GM19328 (cell line): ENCODE measurements around the gene UGT1A4.
A peak's percentile ranks its signal among the peaks of the same experiment; 100 is the strongest.
"Not testable (repeated sequence)": the region's sequence is repeated elsewhere in the genome, so short reads cannot be mapped to it uniquely, and the experiment has no call there.

Experiments
- ATAC-seq: cut with Tn5 transposase; IDR thresholded peaks from one replicate; pipeline ENCODE4 v1.9.1; 2021; ENCODE audit warnings: mild to moderate bottlenecking, moderate library complexity; ENCODE audit not compliant: unreplicated experiment

The UGT1A4 gene

DNA sequence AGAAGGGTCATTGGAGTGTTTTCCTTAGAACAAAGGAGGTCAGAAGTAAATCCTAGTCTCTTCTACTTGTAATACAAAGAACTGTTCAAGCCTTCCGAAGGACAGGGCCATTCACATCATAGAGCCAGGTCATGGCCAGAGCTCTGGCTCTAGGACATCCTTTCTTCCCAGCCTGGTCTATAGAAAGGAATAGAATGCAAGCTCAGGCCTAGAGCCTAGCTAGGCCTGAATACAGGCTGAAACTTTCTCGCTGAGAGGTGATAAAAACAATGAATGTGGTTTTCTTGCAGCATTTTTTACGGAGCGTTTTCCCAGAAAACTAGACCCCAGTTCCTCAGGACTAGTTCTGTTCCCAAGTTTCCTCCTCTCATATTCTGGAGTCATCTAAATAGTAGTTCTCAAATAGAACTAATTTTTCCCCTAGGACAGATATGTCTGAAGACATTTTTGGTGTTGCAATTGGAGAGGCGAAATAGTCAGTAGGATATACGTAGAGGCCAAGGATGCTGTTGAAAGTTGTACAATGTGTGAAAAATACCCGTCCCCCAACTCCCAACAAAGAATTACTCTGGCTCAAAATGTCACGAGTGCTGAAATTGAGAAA is 19.0 kb upstream of the UGT1A4 start:
- ATAC-seq, result no peak

DNA sequence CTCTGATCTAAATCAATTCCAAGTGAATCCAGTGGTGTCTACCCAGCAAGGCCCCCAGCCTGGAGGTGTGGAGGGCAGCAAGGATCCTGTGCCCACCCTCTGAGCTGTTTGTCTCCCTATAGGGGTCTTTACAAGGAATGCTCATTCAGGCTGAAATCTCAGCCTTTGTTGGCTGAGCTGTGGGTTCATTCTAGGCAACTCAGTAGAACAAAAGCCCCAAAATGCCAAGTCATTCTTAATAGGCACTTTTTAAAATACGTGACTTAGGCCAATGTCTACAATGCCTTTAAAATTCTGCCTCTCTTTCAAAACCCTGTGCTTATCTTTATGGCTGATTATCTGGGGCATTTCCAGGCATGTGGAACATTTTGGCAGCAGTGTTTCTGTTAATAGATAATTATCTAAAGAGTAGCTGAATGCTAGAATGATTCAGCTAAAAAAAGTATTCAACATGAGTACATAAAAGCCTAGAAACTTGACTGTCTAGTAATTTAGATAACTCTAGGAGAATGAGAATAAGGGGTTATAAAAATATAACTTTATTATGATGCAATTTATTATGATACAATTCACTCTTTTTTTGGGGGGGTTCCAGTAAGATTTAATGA is 18.4 kb upstream of the UGT1A4 start:
- ATAC-seq, result no peak

DNA sequence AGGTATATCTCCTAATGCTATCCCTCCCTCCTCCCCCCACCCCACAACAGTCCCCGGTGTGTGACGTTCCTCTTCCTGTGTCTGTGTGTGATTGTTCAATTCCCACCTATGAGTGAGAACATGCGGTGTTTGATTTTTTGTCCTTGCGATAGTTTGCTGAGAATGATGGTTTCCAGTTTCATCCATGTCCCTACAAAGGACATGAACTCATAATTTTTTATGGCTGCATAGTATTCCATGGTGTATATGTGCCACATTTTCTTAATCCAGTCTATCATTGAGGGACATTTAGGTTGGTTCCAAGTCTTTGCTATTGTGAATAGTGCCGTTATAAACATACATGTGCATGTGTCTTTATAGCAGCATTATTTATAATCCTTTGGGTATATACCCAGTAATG is 17.7 kb upstream of the UGT1A4 start:
- not testable (repeated sequence) for ATAC-seq

DNA sequence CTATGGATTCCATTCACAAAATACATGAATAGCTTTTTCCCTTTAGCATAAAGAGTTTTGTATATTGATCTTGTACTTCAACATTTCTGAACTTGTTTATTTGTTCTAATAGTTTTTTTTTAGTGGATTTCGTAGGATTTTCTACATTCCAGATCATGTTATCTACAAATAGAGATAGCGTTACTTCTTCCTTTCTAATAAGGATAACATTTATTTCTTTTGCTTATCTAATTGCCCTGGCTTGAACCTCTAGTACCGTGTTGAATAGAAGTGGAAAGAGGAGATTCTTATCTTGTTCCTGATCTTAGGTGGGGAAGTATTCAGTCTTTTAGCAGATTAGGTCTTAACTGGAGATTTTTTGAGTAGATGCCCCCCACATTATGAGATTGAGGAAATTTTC is 16.3 kb upstream of the UGT1A4 start:
- no peak for ATAC-seq

DNA sequence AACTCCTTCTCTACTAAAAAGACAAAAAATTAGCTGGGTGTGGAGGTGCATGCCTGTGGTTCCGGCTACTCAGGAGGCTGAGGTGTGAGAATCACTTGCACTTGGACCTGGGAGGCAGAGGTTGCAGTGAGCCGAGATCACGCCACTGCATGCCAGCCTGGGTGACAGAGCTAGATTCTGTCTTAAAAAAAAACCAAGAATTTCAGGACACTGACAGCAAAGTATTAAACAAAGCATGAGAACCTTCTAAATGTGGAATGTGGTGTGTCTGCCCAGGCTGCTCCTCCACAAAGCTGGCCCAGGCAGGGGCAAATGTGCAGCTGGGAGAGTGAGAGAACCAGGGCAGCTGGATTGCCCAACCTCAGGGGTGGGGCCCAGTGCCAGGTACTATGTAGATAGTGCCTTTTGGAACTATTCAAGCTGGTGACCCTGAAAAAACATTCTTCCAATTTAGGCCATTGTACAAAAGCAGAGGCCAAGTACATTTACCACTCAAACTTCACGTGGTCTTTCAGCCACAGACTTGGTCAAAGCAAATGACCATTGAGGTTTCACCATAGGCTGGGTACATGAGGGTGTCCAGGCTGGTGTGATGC is 12.5 kb upstream of the UGT1A4 start:
- no peak for ATAC-seq

DNA sequence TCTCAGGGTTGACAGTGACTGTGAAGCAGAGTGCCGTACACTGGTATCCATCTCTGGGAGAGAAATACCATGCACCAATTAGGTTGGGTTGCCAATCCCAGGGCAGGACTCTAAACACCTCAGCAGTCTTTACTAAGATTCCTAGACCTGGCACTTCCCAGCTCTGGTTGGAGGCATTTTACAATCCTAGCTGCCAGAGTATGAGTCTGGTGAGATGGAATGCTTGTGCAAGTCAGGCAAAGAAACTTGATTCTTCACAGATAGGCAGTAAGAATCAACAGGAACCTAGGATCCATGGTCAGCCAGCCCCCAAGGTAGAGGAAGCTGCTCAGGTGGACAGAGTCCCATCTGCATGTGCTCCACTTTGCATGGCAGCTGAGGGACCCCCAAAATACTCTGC is 11.8 kb upstream of the UGT1A4 start:
- ATAC-seq, result no peak

DNA sequence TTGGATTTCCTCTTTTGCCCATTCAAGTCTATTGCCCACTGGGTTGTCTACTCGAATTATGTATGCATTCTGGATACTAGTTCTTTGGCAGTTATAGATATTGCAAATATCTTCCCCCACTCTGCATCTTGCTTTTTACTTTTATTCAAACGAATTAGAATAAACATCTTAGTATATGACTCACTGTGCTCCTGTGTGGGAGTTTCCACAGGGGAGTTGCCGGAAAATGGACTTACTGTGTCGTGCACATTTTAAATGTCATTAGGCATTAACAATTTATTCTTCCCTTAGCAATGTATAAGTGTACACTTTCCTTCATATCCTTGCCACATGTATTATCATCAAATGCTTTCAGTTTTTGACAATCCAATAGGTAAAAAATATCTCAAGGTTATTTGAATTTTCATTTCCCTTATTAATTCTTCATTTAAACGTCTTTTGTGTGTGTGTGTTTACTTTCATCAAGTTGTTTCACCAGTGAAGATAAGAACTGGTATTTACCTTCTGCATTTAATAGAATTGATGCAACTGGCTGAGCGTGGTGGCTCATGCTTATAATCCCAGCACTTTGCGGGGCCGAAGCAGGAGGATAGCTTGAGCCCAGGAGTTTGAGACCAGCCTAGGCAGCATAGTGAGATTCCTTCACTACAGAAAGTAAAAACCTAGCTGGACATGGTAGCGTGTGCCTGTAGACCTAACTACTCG is 10.4 kb upstream of the UGT1A4 start:
- no peak for ATAC-seq

DNA sequence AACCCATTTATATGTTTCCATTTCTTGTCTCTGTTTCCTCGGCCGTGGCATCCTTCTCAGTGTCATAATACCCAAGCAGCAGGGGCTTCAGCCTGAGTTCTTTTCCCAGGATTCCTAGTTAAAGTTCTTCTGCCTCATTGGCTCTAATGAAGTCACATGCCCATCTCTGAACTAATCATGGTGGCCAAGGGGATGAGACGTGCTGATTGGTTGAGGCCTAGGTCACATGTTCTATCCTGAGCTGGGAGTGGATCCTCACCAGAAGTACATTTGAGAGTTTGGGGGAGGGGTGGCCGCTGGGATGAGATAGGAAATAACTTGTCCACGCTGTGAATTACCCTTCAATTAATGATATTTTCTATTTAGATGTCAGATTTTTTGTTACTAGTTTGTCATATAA is 9.6 kb upstream of the UGT1A4 start:
- ATAC-seq, result no peak

DNA sequence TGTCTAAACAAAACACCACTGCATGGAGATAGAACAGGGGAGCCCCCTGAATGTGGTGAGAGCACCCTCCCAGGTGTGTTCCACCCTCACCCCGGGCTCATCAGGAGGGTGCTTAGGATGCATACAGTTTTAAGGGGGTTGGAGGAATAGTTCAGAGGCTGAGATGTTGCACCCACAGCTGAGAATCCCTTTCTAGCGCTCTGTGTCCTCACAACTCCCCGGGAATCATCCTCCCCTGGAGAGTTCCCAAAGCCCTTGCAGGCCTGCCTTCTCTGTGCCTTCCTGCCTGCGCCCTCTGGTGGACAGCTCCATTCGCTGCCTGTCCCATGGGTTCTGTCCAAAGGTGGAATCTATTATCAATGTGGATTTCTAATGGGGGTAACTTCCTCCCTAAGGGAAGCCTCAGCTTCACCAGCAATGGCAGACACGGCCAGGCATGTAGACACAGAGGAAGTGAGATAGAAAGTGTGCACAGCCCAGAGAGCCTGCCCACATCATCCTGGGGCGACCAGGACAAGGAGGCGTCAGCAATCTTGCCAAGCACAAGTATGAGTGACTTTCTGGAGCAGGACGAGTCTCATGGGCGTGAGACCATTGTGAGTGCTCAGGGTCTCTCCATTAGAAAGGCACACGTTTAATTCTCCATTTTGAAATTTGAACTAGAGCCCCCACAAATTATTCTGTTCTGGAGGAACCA is 7.1 kb upstream of the UGT1A4 start:
- peak; percentile 55 for ATAC-seq

DNA sequence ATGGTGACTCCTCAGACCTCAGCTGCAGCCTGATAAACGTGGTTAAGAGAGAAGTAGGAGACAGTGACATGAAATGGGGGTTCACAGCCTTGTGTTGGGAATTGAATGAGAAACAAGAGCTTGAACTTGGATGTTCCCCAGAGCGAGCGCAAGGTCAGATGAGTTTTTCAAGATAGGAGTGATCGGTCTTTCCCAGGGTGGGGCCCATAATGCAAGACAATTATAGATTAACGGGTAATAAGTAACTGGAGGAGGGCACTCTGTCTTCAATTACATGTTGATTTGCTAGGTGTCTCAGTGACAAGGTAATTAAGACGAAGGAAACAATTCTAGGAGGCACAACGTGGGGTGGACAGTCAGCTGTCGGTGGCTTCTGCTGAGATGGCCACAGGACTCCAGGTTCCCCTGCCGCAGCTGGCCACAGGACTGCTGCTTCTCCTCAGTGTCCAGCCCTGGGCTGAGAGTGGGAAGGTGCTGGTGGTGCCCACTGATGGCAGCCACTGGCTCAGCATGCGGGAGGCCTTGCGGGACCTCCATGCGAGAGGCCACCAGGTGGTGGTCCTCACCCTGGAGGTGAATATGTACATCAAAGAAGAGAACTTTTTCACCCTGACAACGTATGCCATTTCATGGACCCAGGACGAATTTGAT is 5.8 kb upstream of the UGT1A4 start, which contains the start of gene UGT1A5:
TSS of gene UGT1A5 (plus strand) at position 297 of the 651 bp plus-strand sequence. CDS start at position 382, 85 bp downstream.
- no peak for ATAC-seq

DNA sequence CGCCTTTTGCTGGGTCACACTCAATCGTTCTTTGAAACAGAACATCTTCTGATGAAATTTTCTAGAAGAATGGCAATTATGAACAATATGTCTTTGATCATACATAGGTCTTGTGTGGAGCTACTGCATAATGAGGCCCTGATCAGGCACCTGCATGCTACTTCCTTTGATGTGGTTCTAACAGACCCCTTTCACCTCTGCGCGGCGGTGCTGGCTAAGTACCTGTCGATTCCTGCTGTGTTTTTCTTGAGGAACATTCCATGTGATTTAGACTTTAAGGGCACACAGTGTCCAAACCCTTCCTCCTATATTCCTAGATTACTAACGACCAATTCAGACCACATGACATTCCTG is 5.3 kb upstream of the UGT1A4 start:
- no peak for ATAC-seq

DNA sequence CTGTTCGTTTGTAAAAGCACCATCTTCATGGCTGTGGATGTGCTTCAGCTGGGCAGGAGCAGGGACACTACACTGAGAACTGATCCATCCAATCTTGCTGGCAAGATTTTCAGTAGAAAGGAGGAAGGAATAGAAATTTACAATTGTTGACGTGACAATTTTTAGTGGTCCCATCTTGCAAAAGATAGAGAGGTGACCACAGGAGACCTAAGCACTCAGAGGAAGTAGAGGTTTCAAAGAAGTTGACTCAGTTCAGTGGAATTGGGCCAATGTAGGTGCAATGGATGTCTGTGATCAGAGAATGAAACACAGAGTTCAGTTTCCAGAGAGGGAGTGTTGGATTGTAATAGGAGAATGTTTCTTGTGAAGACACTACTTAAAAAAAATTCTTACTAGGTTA is 4.4 kb upstream of the UGT1A4 start:
- no peak for ATAC-seq

DNA sequence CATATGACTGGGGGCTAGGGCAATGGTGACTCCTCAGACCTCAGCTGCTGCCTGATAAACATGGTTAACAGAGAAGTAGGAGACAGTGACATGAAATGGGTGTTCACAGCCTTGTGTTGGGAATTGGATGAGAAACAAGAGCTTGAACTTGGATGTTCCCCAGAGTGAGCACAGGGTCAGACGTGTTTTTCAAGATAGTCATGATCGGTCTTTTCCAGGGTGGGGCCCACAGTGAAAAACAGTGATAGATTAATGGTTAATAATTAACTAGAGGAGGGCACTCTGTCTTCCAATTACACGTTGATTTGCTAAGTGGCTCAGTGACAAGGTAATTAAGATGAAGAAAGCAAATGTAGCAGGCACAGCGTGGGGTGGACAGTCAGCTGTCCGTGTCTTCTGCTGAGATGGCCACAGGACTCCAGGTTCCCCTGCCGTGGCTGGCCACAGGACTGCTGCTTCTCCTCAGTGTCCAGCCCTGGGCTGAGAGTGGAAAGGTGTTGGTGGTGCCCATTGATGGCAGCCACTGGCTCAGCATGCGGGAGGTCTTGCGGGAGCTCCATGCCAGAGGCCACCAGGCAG is 10.3 kb downstream of the UGT1A4 start, which contains the start of gene UGT1A3:
TSS of gene UGT1A3 (plus strand) at position 320 of the 579 bp plus-strand sequence. CDS start at position 405, 85 bp downstream.
- no peak for ATAC-seq

DNA sequence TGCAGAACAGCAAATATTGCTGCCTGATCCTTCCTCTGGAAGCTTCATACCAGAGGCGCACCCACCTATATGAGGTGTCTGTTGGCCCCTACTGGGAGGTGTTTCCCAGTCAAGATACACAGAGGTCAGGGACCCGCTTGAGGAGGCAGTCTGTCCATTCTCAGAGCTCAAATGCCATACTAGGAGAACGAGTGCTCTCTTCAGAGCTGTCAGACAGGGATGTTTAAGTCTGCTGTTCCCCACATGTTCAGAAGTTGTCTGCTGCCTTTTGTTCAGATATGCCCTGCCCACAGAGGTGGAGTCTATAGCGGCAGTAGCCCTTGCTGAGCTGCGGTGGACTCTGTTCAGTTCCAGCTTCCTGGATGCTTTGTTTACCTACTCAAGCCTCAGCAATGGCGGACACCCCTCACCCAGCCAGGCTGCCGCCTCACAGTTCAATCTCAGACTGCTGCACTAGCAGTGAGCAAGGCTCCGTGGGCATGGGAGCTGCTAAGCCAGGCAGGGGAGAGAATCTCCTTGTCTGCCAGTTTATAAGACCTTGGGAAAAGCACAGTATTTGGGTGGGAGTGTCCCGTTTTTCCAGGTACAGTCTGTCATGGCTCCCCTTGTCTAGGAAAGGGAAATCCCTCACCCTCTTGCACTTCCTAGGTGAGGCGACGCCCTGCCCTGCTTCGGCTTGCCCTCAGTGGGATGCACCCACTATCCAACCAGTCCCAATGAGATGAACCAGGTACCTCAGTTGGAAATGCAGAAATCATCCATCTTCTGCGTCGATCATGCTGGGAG is 18.5 kb downstream of the UGT1A4 start:
- not testable (repeated sequence) for ATAC-seq

DNA sequence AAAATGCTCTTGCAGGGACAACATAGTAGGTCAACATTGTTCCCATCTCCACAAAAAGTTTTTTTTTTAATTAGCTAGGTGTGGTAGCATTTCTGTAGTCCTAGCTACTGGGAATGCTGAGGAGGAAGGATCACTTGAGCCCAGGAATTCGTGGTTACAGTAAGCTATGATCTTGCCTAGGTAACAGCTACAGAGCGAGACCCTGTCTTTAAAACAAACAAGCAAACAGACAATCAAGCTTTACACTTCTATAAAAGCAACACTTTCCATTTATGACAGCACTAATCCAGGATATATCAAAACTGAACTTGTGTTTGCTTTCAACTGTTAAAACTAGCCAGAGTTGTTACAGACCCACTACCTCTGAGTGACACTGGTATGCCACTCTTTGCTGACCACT is 22.3 kb downstream of the UGT1A4 start:
- ATAC-seq, result no peak

DNA sequence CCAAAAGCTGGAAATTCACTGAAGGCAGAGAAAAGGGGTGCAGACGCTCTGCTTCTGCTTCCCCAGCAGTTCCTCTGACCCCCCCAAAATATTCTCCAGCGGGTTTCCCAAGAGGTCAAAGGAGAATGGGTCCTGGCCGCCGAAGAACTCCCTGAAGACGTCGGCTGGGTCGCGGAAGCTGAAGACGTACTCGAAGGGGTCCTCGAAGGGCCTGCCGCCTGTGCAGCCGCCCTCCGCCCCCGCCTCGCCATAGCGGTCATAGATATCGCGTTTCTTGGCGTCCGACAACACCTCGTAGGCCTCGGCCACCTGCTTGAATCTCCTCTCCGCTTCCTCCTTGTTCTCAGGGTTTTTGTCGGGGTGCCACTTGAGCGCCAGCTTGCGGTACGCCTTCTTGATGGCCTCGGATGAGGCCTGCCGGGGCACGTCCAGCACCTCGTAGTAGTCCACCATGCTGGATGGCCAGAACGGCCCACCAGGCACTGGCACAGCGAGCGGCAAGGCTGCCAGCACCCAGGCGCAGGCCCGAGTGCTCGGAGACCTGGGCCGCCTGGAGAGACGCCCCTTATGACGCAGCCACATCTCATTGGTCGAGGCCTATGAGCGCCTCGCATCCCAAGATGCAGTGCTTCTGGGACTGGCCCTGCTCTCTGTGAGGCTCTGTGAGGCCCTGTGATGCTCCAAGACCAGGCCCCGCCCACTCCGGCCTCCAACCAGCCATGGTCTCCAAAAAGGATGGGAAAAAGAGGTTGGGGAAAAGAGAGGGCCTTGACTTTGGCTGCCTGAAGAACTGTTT is 25.1 kb downstream of the UGT1A4 start:
- no peak for ATAC-seq

DNA sequence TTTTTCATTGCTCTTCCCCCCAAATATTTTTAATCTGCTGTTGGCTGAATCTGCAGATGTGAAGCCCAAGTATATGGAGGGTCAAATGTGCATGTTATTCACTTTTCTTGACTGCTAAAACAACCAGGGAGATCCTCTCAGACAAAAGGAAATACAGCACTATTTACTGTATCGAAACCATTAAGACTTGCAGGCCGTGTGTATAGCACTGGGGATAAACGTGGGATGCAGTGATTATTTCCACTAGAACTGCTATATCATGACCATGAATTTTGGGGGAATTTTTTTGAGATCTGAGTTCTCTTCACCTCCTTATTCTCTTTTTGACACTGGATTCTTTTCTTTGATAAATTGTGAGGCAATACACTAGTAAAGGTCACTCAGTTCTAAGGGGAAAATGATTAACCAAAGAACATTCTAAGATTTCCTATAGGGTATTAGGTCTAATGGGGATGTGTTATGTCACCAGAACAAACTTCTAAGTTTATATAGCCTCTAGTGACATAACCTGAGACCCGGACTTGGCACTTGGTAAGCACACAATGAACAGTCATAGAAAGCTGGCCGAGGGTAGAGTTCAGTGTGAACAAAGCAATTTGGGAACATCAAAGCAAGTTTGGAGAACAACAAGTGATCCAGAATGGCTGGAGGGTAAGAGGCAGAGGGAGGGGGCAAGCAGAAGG is 26.7 kb downstream of the UGT1A4 start:
- ATAC-seq, result no peak

DNA sequence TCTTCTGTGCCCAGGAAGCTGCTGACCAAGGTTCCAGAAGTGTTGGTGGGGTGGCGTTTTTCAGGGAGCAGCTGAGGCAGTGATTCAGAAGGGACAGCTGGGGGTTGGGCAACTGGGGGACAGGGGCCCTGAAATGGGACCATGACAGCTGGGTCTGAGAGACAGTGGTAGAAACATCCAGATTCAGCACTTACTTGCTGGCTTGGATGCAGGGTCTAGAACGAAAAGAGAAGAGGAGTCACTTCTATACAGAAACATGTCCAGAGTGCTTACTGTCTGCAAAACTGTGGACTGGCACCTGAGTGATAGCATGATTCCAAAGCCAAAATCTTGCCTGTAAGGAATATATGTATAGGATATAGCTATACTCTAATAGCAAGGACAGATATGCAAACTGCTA is 27.3 kb downstream of the UGT1A4 start:
- not testable (repeated sequence) for ATAC-seq
